Fibroblast of peridontal ligament (primary cell): Measurements from ENCODE around the gene DZIP3.
"Not testable (repeated sequence)": the region's sequence is repeated elsewhere in the genome, so short reads cannot be mapped to it uniquely, and the experiment has no call there.

Source experiments
- DNase-seq: peaks from one replicate; pipeline ENCODE4 v3.0.0-alpha.2; 2010; ENCODE audit errors: extremely low read depth

The DZIP3 gene

DNA sequence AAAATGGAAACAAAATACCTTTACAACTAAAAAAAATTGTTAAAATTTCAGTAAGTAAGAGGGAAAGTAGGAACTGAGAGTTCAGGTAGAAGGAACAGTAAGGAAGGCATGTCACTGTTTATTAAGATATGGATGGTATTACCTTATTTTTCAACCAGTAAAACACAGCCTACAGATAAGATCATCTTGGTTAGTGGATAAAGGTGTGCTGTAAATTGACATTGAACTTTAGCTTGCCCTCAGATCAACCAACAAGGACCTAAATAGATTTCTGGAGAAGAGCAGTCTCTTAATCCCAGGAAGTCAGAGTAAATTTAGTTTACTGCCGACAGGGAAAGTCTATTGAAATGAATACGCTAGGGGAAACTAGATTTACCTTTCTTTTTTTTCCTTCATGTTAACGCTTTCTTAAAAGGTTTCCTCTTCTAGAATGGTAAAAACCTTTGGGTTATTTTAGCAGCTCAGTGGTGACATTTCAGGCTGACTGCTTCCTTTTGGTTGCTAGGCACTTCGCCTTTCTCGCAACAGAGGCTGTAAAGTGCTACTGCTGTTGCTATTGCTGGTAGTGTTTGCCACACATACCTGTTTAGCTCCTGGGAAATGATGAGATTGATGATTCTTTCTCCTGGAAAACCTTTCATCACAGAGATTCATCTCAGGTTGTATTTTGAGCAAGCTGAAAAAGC, 12.9 kb downstream of the DZIP3 start:
- DNase-seq: no peak

DNA sequence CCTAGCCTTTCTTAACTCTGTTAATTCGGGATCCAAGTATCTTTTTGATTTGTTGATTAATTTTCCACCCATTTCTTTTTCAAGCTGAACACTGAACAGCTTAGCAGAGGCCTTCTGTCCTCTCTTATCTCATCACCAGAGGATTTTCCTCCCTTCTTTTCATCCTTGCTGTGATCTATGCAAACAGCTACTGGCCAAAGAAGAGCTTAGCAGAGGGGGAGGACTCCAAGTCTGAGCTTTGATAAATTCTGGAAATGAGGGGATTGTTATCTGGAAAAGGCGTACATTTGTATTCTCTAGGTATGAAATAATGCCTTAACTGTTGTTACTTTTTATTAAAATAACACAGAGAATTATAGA, 13.4 kb downstream of the DZIP3 start:
- DNase-seq: no peak

DNA sequence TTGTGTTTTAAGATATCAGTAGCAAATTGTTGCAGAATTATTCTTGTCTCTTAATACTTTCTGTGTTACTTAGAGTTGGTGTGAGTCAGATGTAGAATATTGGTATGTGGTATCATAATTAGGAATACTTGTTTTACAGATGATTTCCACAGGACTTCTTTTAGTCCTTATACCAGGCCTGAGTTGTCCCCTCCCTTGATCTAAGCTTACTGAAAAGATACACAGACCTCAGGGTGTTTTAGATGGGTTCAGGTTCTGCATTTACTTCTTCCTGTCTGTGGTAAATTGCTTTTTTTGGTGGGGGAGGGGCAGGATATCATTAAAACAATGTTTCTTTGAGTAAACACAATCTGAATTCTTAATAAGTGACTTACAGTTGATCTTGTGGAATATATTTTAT, 14.2 kb downstream of the DZIP3 start:
- DNase-seq: no peak

DNA sequence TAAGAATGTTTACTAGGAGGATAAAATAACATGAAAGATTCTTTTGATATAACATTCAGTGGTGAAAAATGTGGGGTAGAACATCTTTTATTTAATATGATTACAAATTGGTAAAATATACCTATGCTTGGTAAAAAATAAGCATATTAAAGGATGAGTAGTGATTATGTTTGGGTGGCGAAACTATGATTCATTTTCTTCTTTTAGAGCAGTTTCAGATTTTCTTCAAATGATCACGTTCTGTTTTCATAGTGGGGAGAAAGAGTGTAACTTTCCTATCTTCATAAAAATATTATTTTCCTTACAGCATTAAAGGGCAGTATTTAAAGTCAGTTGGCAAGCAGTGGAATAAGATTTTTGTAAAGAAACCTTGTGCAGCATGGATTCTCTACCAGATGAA, 15.5 kb downstream of the DZIP3 start:
- DNase-seq: no peak

DNA sequence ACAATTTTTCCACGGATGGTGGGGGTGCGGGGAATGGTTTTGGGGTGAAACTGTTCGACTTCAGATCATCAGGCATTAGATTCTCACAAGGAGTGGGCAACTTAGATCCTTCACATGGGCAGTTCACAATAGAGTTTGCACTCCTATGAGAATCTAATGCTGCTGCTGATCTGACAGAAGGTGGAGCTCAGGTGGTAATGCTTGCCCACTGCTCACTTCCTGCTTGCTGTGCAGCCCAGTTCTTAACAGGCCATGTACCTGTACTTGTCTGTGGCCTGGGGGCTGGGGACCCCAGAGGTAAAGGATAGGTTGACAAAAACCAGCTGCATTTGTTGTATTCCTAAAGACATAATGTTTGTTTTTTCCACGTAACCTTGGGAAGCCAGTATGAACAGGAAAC, 16.0 kb downstream of the DZIP3 start:
- DNase-seq: no peak

DNA sequence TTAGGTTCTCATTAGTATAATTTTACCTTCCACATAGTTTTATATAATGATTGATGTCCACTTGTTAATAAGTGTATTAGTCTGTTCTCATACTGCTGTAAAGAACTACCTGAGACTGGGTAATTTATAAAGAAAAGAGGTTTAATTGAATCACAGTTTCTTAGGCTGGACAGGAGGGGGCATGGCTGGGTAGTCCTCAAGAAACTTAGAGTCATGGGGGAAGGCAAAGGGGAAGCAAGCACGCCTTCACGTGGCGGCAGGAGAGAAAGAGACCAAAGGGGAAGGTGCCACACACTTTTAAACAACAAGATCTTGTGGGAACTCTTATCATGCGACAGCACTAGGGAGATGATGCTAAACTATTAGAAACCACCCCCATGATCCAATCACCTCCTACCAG, 19.2 kb downstream of the DZIP3 start:
- no peak for DNase-seq

DNA sequence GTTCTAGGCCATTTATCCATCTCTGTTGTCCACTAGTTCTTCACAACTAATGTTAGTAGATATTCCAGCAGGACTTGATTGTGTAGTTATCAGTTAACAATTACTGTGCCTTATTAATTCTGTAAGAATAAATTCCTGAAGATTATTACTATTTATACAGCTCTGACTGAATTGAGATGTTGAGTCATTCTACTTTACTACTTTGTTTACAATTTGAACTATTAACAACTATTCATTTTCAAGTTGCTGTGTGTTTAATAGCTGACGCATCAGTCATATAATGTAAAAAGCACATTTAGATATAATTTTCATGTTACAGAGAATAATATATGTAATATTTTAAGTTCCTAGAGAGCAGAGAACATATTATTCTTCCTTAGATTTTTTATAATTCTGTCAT, 21.1 kb downstream of the DZIP3 start:
- DNase-seq: no peak

DNA sequence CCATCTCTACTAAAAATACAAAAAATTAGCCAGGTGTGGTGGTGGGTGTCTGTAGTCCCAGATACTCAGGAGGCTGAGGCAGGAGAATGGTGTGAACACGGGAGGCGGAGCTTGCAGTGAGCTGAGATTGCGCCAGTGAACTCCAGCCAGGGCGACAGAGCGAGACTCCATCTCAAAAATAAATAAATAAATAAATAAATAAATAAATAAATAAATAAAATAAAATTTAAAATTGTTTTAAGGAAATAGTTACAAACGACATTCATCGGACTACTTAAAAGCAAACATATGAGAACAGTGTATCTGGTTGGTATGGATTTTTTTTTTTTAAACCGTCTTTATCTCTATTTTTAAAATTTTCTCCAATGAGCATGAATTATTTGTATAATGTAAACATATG, 26.6 kb downstream of the DZIP3 start:
- not testable (repeated sequence) for DNase-seq

DNA sequence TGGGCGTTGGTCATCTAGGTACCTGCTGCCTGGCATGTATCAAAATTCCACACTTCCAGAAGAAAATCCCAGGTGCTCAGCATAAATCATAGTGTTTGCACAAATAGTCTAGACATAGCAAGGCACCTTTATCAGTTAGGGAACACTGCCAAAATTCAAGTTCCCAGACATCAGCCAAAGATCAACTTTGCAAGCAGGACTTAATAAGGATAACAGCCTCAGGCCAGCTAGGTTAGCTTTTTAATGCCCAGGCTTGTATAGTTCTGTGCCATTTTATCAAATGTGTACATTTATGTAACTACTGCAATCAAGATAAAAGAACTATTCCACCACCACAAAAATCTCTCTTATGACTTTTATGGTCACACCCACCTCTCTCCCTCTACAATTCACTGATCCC, 30.7 kb downstream of the DZIP3 start:
- DNase-seq: no peak

DNA sequence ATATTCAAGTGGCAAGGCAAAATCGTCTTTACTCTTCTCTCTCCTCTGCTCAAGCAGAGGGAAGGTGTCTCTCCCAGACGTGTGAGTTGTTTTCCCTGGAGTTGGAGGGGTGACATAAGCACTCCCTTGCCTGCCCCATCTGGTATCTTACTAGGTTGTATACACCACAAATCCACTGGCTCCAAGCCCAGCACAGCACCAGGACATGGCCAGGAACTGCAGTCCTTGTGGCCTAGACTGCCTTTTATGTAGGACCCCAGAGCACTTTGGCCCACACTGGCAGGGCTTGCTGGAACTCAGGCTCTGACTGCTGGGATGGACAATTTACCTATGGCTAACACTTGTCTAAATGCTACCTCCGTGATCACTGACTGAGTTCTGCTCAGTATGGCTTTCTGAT, 34.0 kb downstream of the DZIP3 start:
- peak; percentile 4 for DNase-seq

DNA sequence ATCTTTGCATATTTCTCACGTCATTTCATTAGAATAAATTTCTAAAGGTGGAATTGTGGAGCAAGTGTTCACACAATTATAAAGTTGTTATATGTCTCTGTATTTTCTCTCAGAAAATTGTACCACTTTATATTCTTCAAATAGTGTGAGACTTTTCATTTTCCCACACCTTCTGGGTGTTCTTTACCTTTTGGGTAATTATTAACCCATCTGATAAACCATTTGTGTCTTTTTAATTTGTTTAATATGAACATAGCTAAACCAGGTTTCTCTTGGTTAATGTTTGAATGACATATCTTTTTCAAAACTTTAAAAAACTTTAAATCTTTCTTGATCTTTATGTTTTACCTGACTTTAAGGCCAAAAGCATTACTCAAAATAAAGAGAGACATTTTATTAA, 40.5 kb downstream of the DZIP3 start:
- DNase-seq: no peak

DNA sequence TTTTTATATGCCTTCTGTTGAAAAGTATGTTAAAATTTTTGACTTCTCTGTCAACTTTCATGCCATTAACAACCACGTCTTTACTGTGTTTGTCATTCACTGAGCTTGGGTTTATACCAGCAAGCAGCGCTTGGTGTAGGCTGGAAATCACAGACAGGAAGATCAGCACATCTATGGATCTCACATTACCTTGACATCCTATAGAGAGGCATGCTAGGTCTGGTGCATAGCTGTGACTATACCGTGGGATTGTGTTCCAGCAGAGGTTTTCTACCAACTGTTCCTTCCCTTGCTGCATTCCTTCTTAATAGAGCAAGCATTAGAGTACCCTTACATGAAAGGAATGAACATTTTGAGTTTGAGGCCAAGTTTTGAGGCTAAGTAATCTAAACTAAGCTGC, 53.0 kb downstream of the DZIP3 start:
- no peak for DNase-seq

DNA sequence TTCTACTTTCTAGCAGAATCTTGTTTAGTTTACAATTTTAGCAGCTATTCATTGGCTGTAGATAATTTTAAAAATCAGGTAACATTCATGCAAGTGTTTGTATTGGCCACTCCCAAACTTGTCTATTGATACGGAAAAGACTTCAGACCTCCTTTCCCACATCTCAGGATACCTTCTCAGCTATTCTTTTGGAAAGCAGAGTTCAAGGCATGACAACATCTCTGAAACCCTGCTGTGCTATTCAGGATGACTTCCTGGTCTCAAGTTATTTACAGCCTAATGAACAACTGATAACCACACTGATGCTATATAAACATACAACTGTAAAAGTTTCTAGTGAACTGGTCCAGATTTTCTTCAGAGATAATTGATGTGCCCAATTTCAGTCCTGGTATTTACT, 55.8 kb downstream of the DZIP3 start:
- no peak for DNase-seq

DNA sequence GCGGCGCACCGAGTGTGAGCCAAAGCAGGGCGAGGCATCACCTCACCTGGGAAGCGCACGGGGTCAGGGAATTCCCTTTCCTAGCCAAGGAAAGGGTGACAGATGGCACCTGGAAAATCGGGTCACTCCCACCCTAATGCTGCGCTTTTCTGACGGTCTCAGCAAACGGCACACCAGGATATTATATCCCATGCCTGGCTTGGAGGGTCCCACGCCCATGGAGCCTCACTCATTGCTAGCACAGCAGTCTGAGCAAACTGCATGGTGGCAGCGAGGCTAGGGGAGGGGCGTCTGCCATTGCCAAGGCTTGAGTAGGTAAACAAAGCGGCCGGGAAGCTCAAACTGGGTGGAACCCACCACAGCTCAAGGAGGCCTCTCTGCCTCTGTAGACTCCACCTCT, 66.1 kb downstream of the DZIP3 start:
- not testable (repeated sequence) for DNase-seq

DNA sequence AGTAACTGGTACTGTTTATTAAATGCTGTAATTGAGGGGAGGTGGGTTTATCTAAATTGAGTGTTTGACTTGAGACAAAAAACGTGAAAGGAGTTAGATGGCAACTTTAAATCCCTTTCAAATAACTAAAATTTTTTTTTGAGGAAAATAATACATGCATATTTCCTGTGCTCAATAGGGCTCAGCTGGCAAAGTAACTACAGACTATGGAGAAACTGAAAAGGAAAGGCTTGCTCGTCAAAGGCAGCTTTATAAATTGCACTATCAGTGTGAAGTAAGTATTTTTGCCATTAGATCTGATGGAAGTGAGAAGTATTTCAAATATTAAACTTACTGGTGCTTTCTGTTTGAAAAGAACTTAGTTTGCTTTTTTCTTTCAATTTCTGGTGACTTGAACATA, 72.2 kb downstream of the DZIP3 start:
- no peak for DNase-seq

DNA sequence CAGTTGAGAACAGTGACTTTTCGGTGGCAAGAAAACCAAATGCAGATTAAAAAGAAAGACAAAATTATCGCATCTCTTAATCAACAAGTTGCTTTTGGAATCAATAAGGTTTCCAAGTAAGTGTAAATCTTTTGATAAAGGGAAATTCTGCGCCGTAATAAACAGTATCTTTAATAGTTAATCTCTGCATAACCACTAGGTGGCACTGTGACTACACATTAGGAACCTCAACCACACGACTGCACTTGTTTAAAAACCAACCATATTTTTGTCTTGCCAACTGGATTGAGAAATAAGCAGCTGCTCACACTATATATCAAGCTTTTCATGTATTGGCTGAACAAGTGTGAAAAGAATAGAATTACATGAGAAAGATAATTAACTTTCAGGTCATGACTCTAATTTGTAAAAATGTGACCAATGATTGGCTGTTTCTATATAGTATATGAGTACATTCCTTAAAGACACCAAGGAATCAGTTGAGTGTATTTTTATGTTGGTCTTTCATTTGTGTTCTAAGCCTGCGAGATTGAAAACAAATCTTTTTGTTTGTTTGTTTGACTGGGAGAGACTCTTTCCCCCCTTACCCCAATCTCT, 72.7 kb downstream of the DZIP3 start:
- DNase-seq: peak; percentile 93

DNA sequence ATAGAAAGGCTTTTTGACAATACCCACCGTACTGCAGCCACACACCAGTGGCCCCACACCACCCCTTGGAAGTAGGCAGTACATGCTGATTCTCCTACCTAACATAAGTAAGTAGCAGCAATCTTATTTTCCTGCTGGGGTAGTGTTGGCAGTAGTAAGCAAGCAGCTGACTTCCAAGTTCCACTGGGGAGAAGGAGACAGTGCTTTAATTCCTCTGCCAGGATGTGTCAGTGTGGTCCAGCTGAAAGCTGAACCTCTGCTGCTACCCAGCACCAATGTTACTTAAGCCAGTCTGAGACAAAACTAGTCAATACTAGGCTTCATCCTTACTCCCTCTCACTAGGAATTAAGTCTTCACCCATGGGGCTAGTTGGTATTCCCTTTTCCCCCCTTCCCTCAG, 74.7 kb downstream of the DZIP3 start:
- DNase-seq: peak; percentile 31

DNA sequence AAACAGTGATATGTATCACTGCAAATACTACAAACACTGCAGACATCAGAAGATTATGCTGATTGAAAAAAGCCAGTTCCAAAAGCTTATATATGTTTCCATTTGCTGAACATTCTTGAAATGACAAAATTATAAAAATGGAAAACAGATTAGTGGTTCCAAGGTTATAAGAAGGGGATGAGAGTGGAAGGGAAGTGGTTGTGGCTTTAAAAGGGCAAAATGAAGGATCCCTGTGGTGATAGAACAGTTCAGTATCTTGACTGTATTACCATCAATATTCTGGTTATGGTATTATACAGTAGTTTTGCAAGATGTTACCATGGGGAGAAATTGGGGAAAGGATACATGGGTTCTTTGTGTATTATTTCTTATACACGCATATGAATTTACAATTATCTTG, 77.8 kb downstream of the DZIP3 start:
- DNase-seq: no peak

DNA sequence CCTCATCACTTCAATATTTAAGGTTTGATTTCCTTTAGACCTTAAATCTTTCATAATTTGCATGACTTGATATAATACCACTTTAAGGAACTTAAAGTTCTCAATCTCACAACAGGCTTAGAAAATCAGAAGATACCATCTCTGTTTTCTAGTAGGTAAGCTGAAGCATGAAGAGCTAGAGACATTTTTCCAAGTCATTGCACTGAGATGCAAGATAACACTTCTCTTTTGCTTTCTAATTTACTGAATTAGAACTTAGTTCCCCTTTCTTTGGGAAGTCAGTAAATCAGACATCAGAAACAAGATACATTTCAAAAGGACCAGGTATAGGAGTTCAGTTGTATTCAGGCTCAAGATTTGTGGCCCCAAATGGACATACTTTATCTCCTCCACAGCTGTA, 79.7 kb downstream of the DZIP3 start:
- DNase-seq: no peak

DNA sequence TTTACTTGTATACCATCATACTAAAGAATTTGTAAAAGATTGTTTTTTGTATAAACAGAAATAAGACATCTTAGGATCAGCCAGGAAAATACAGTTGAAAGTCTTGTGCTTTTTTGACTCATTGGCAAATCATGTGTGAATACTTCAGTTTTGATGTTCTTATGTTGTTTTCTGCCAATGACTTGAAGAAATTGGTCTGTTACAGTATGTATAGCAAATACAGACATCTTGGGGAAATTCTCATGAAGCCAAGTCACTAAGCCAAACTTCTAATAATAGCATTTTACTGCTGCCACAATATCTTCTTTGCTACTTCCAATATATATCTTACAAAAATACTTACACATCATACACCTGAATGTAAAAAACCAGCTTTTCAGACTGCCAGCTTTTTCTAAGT, 83.2 kb downstream of the DZIP3 start:
- DNase-seq: no peak

DNA sequence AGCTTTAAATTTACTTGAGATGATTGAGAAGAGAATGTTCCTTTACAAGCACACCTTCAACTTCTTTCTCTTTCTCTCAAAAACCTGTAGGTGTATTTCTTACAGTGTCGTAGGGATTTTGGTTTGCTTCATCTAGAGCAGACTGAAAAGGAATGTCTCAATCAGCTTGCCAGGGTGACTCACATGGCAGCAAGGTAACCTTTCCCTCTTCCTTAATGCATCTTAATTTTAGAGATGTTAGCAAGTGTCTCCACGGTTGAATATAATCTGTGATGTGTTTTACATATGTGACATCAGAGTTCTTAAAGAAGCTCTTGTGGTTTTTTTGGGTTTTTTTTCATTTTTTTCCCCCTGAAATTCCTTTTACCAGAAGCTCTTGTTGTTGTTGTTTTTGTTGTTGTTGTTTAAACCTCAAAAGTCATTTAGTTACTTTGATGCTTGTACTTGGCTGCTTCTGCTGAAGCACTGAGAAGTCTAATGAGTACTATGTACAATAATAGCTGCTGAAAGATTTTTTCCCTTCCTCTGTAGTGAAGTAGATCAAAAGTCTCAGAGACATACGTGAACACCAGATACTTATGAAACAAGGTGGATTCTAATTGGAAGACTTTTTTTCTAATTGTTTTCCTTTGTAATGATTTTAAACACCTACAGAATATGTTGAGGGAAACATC, 84.6 kb downstream of the DZIP3 start:
- DNase-seq: no peak

DNA sequence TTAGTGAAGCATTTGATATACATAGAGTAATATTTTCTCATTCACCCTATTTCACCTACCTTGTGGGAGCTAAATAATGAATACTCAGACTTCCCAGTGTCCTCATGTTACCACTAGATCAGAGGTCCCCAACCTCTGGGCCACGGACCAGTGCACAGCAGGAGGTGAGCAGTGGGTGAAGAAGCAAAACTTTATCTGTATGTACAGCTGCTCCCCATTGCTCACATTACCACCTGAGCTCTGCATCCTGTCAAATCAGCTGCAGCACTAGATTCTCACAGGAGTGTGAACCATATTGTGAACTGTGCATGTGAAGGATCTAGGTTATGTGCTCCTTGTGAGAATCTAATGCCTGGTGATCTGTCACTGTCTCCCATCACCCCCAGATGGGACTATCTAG, 88.3 kb downstream of the DZIP3 start:
- DNase-seq: no peak

DNA sequence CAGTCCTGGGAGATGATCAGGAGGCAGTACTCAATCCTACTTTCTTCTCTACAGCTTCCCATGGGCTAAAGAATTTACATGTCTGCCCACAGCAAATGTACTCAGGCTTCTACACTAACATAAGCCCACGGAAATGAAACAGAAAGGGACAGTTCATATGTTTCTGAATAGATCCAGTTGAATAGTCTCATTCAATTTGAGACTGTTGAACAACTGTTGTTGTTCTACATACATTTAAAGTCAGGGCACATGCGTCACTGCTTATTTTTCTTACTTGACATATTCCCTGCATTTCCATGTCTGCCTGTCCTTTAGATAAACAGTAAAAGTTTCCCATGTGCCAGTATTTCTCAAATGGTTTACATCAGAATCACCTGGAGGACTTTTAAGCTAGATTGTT, 102.8 kb downstream of the DZIP3 start:
- DNase-seq: not testable (repeated sequence)

DNA sequence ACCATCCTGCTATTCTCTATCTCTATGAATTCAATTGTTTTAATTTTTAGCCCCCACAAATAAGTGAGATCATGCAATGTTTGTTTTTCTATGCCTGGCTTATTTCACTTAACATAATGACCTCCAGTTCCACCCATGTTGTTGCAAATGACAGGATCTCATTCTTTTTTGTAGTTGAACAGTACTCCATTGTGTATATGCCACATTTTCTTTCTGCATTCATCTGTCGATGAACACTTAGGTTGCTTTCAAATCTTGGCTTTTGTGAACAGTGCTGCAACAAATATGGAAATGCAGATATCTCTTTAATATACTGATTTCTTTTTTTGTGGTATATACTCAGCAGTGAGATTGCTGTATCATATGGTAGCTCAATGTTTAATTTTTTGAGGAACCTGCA, 108.9 kb downstream of the DZIP3 start:
- no peak for DNase-seq
